Diencephalon (tissue), 1 donor: ENCODE results near the gene LPP. TPM values are rescaled to one million over a fixed set of nuclear protein-coding genes. Genes with fewer than 3 reads are reported as not detected.

Source experiments
- small RNA-seq: library from RNA; depleted of rRNA; stranded (forward); fragments of <200 nt; gene quantifications from one replicate; pipeline ENCODE3, GENCODE V24; 2014
- total RNA-seq: library from RNA; depleted of rRNA; stranded (reverse); fragments of >200 nt; gene quantifications from one replicate; pipeline ENCODE4 v1.2.3, GENCODE V29; 2014

Gene LPP, protein sequence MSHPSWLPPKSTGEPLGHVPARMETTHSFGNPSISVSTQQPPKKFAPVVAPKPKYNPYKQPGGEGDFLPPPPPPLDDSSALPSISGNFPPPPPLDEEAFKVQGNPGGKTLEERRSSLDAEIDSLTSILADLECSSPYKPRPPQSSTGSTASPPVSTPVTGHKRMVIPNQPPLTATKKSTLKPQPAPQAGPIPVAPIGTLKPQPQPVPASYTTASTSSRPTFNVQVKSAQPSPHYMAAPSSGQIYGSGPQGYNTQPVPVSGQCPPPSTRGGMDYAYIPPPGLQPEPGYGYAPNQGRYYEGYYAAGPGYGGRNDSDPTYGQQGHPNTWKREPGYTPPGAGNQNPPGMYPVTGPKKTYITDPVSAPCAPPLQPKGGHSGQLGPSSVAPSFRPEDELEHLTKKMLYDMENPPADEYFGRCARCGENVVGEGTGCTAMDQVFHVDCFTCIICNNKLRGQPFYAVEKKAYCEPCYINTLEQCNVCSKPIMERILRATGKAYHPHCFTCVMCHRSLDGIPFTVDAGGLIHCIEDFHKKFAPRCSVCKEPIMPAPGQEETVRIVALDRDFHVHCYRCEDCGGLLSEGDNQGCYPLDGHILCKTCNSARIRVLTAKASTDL
- 16.1 TPM for total RNA-seq

GRCh38 chr3:188154014-188154808, at the start of gene LPP:
TSS of gene LPP (plus strand) at chr3:188154157. CDS start at chr3:188406121, 251,964 bp downstream.

Small RNA genes lying within 50 kb of the gene (small RNA-seq; reads per million reads assigned to genes)
- 610 reads per million, percentile 98 among the genes with 10 or more reads in this experiment for gene MIR28
